Raji (cell line): ENCODE data around the gene C1QTNF7.

Experiments used
- POLR2A ChIP-seq: IDR thresholded peaks from 2 replicates; pipeline ENCODE4 v1.6.1; 2011; ENCODE audit warnings: low read depth, low read length, control low read depth; ENCODE audit not compliant: insufficient read depth

The C1QTNF7 gene

GRCh38 chr4:15427701-15428100 is at the start of gene C1QTNF7:
Gene C1QTNF7 (plus strand): TSS chr4:15428033. CDS start chr4:15435744, 7,711 bp downstream.
- no peak for TF ChIP-seq POLR2A

GRCh38 chr4:15378062-15378461 is 49.8 kb upstream of the C1QTNF7 start:
- no peak for TF ChIP-seq POLR2A

- TF ChIP-seq POLR2A = no peak
Measured at GRCh38 chr4:15378493-15378892, 49.3 kb upstream of the C1QTNF7 start.

GRCh38 chr4:15381806-15382338 is 46.0 kb upstream of the C1QTNF7 start:
- TF ChIP-seq POLR2A = no peak

- TF ChIP-seq POLR2A = no peak
Measured at GRCh38 chr4:15382669-15383273, 45.1 kb upstream of the C1QTNF7 start.

GRCh38 chr4:15385515-15385914 is 42.3 kb upstream of the C1QTNF7 start:
- no peak for TF ChIP-seq POLR2A

GRCh38 chr4:15385928-15386327 is 41.9 kb upstream of the C1QTNF7 start:
- TF ChIP-seq POLR2A = no peak

GRCh38 chr4:15390494-15390893 is 37.3 kb upstream of the C1QTNF7 start:
- no peak for TF ChIP-seq POLR2A

GRCh38 chr4:15392053-15392805 is 35.6 kb upstream of the C1QTNF7 start:
- TF ChIP-seq POLR2A = no peak

- TF ChIP-seq POLR2A = no peak
Measured at GRCh38 chr4:15395311-15395710, 32.5 kb upstream of the C1QTNF7 start.

GRCh38 chr4:15396157-15396800 is 31.6 kb upstream of the C1QTNF7 start:
- no peak for TF ChIP-seq POLR2A

- TF ChIP-seq POLR2A = no peak
Measured at GRCh38 chr4:15398001-15398400, 29.8 kb upstream of the C1QTNF7 start.

- TF ChIP-seq POLR2A = no peak
Measured at GRCh38 chr4:15398732-15399131, 29.1 kb upstream of the C1QTNF7 start.

- no peak for TF ChIP-seq POLR2A
Measured at GRCh38 chr4:15400226-15400625, 27.6 kb upstream of the C1QTNF7 start.

- no peak for TF ChIP-seq POLR2A
Measured at GRCh38 chr4:15400981-15401671, 26.7 kb upstream of the C1QTNF7 start.

GRCh38 chr4:15402146-15402545 is 25.7 kb upstream of the C1QTNF7 start:
- no peak for TF ChIP-seq POLR2A

GRCh38 chr4:15402974-15403373 is 24.9 kb upstream of the C1QTNF7 start:
- no peak for TF ChIP-seq POLR2A
